Mucosa of gallbladder (tissue), 1 donor: Measurements from ENCODE around the gene GNA14. TPM values are rescaled to one million over a fixed set of nuclear protein-coding genes. Genes with fewer than 3 reads are reported as not detected.
"Not testable (repeated sequence)": the region's sequence is repeated elsewhere in the genome, so short reads cannot be mapped to it uniquely, and the experiment has no call there.

ENCODE experiments used
- DNase-seq: peaks from one replicate; pipeline ENCODE4 v3.0.0-alpha.2; 2020; ENCODE audit warnings: low spot score
- total RNA-seq: library from RNA; stranded (reverse); gene quantifications from one replicate; pipeline ENCODE4 v1.2.1, GENCODE V29; 2021
- donor health status: DM: no; HTN: no; CAD: no.

The GNA14 gene
- total RNA-seq, 1 donor from 2014 or later, result 11.3 TPM

DNA sequence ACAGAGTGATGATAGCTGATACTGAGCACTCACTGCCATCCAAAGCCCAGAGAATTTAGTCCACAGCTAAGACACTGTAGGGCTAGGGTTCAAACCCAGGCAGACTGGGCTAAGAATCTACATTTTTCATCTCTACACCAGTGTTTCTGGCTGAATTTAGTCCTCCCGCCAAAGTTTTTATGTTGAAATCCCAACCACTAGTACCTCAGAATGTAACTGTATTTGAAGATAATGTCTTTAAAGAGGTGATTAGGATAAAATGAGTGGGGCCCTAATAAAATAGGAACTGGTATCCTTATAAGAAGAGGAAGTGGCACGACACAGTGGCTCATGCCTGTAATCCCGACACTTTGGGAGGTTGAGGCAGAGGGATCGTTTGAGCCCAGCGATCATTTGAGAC is 4.3 kb downstream of the GNA14 start:
- DNase-seq, result no peak

DNA sequence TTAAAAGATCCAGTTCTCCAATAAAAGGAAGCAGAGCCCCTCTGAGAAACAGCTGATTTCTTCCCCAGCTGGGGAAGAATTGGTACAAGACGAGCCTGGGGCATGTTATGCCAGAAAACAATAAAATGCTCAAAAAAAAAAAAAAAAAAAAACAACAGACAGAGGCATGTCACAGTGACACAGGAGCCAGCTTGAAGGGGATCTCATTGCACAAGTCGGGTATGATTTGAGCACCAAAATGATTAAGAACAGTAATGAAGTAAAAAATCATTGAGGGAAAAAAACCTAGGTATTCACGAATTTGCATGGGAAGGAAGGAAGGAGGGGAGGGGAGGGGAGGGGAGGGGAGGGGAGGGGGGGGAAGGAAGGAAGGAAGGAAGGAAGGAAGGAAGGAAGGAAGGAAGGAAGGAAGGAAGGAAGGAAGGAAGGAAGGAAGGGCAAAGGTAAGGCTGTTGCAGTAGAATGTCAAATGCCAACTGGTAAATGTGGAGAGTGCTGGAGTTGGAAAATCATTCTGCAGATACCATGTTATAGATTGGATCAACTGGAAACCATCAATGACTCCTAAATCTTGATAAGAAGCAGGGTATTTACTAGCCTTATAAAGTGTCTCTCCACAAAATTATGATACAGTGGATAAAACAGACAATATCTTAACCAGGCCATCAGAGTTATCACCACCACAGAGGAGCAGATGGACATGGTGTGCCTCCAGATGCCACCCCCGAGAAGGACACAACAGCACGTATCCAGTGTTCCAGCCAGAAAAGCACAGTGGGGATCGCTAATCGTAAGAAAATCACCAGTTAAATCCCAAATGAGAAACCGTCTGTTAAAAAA is 7.2 kb downstream of the GNA14 start:
- no peak for DNase-seq

DNA sequence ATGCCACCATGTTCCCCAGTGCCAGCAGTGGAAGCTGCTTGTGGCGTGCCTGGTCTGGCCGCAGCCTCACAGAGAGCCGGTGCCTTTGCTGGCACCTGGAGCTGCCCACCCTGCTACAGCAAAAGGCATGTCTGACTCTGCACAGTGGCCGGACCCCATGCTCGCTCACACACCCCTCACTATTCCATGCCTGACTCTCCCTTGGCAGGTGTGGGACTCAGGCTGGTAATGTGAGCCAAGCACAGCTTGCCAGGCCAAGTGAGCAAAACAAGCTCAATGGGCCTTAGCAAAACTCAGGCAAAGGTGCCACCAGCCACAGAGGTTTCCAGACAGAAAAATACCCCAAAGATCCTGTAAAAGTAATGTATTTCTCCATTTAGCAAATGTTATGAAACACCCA is 15.5 kb downstream of the GNA14 start:
- DNase-seq, result no peak

DNA sequence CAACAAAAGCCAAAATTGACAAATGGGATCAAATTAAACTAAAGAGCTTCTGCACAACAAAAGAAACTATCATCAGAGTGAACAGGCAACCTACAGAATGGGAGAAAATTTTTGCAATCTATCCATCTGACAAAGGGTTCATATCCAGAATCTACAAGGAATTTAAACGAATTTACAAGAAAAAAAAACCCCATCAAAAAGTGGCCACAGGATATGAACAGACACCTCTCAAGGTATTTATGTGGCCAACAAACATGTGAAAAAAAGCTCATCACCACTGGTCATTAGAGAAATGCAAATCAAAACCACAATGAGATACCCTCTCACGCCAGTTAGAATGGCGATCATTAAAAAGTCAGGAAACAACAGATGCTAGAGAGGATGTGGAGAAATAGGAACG is 19.3 kb downstream of the GNA14 start:
- DNase-seq, result not testable (repeated sequence)

DNA sequence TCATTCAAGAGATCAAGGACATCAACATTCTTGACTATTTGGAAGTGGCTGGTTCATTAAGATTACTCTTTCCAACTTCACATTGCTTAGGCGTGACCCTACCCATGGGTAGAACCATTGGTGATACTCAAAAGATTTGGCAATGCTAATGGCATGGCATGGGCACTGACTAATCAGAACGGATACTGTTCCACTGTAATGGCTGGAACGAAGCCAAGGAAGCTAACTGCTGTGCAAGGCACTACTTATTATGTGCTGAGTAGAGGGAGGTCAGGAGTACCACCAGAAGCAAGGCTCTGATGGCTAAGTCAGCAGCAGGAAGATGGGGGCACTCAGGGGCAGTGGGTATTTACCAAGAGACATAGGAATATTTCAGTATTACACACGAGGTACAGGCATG is 31.9 kb downstream of the GNA14 start:
- DNase-seq, result no peak

DNA sequence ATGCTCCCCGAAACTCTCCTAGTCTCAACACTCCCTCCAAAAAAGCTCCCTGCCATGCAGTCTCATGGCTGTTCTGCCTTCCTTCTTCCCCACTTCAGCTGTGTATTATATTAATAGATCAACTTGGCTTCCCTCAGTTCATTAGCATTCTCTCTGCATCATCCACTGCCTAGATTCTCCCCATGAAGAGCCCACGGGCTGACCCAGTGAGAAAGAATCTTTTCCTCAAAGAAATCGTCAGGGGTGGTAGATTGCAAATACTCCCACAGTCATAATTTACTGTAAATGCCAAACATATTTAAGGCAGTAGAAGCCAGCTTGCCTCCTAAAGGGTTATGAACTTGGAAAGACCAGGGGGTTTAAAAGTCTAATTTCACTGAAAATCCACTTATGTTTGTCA is 33.5 kb downstream of the GNA14 start:
- no peak for DNase-seq

DNA sequence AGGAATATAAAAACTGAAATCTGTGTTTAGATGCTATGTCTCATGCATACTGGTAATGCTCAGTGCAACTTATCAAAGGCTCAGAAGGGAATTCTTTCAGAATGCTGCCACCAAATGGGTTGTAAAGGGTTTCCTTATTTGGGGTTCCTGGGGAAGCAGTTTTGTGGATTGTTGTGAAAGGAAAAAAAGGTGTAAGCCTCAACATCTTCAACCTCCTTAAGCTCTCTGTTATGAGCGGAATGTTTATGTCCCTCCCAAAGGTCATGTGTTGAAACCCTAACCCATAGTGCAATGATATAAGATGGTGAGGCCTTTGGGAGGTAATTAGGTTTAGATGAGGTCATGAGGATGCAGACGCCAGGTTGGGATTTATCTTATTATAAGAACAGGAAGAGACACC is 41.6 kb downstream of the GNA14 start:
- no peak for DNase-seq

DNA sequence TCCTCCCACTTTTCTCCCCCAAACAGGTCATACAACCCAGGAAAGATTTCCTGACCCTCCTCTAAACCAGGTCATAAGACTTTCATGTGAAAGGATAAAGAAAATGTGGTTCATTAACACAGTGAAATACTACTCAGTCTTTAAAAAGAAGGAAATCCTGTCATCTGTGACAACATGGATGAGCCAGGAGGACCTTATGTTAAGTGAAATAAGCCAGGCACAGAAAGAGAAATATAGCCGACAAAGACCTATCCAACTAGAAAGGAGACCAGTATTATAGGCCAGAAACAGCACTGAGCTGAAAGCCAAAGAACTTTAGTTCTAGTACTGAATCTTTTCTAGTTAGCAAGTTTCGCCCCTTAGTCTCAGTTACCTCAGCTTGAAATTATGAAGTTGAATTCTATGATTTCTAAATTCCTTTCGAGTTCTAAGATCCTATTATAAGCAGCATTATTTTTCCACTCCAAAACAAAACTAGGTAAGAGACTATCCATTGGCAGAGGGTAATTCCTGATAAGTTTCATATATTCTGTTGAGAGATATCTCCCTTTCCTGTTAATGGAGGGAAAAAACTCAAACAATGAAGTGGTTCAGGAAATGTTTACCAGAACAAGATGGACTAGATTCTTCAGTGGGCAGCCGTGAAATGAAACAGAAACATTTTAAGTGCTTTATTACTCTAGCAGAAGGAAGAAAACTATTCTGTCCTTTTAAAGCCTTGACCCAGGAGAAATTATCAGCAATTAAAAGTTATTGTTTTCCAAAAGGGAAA is 42.5 kb downstream of the GNA14 start:
- DNase-seq, result no peak

DNA sequence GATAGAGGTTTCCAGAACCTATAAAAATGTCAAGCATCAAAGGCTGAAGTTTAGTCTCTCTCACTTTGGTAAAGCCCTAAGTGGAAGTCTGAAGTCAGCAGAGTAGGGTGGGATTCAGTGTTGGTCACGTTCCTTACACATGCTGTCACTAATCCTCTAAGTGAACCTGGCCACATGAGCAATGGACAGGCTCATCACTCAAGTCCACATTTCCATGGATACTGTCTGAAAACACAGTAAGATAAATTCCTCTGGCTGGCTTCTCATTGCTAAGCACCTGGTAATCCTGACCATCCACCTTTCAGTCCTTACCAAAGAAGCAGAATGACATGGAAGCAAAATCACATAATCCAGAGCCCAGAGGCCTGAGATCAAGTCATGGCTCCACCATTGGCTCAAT is 43.8 kb downstream of the GNA14 start:
- DNase-seq, result no peak

DNA sequence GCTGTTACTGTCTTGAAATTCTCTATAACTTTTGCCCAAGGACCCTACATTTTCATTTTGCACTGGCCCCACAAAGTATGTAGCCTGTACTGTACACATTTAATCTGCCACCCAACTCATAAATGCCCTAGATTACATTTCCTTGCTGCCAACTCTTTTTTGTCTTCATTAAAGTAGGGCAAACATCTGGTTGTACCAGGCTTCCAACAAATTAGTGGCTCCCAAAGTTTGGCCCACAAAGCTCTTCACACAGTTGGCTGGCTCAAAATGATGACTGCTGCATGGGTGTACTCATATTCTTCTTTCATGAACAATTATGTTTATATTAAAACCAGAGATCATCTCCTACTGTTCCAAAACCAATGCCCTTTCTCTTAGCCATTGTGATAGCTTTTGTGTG is 45.3 kb downstream of the GNA14 start:
- no peak for DNase-seq

DNA sequence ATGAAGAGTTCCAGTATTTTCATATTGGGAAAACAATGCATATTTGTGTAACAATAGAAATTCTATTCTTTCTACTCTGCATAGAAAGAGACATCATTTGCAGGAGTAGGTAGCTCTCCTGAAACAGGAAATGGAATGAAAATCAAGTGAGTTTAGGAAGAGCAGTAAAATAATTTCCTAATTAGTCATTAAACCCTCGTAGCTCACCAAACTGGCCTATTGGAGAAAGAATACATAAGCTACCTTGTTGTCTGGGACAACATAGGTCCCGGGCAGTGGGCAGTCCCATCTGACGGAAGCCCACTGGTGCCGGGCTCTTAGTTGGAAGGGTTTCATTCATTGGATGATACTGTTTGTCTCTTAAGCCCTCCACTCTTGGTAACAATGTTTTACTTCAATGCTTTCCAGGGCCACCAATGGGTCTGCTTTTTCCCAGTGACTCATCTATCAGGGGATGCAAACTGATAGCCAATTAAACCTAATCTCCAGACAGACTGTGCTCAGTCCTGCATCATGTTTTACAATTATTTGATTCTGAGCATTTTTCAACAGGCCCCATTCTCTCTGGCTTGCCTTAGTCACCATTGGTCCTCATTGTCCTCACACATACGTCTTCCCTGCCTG is 46.5 kb downstream of the GNA14 start:
- DNase-seq, result no peak

DNA sequence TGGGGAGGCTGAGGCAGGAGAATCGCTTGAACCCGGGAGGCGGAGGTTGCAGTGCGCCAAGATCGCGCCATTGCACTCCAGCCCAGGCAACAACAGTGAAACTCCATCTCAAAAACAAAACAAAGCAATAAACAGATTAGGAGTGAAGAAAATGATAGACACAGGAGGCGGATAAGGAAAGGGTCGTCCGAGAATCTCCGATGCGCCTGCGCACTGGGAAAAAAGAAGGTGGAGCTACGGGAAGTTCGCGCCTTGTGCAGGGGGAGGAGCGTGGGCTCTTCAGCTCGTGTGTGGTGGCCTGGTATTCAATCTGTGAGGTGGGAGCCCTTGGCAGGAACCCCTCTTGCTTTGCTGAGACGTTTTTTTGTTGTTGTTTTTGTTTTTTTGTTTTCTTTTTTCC is 47.3 kb downstream of the GNA14 start:
- DNase-seq, result no peak

DNA sequence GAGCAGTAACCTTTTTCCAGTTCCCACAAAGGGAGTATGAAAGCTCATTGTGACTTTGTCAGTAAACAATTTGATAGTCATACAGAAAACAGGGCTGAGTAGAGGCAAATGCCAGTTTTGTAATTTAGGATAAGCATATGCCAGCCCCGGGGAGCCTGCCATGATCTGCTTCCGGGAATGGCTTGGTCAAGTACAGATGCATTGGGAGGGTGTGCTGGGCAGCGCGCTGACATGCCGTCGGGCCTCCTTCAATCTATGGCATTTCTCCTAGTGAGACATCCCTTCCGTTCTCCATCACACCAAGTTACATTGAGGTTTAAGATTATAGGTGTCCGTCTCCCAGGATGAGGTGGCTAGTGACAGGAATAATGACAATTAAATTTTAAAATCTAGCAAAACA is 48.6 kb downstream of the GNA14 start:
- DNase-seq, result no peak

DNA sequence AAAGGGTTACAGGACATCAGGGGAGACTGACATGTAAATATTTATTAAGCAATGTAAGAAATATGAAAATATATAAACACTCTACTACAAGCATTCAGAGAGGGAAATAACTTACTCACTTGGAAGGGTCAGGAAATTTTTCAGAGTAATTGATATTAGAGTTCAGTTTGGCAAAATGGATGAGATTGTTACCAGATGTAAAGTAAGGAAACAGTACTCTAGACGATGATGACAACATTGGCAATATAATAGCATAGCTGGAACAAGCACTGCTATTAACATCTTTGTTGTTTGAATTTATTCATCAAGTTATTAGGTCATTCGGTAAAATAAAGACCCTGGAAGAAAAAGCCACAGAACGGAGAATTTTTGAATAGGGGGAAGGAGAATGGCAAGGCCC is 49.1 kb downstream of the GNA14 start:
- no peak for DNase-seq

DNA sequence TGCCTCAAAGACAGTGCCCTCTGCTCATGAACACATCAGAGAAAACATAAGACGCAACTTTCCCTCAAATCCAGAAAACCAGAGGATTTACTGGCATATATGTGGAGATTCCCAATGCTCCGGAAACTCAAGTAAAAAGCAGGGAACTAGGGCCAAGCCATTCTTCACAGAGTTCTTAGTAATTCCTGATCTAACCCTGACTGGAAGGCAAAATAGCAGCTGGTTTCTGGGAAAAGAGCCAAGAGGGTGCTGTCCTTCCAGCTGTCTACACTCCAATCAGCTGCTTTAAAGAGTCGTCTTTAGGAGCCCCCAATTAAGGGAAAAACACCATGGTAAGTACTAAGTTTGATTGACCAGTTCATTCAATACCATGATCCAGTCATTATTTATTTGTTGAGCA is 49.6 kb downstream of the GNA14 start:
- DNase-seq, result peak; percentile 21

DNA sequence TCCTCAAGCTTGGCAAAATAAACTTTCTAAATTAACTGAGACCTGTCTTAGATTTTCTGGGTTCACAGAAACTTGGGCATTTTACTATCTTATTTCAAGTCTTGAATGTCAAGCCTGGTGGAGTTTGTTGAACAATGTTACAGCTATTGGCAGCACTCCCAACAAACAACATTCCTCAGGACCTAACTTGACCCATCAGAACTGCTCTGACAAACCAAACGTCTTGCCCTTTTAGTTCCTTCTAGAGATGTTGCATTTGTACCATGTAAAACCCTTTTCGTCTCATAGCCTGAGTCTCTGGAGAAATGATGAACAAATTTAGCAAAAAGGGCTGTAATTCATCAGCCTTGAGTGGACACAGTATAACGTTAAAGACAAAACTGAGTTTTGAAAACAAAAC is 51.1 kb downstream of the GNA14 start:
- no peak for DNase-seq

DNA sequence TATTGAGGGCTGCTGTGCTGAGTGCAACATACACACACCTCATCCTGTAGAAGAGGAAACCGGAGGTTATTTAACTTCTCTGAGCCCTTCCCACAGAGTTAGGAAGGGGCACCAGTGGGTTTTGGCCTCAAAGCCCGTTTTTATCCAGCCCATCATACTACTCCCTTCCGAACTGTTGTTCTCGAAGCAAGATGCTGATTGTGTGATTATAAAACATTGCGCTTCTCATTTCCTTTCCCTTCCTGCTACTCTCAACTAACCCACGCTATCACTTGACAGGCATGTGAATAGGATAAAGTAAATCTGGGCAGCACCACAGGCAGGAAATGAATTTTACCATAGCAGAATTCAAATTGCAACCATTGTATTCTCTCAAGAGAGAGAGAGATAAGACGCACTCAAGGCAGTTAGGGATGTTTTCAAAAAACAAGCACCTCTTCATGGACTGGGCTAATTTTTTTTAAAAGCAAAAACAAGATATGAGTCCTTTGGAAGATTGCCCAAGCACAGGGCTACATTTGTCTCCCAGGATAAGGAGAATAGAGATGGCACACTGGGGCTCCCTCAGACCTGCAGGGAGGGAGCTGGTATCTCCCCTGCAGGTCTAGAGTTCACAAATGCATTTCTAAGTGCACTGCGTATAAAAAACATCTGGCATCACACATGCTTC is 52.6 kb downstream of the GNA14 start:
- DNase-seq, result no peak

DNA sequence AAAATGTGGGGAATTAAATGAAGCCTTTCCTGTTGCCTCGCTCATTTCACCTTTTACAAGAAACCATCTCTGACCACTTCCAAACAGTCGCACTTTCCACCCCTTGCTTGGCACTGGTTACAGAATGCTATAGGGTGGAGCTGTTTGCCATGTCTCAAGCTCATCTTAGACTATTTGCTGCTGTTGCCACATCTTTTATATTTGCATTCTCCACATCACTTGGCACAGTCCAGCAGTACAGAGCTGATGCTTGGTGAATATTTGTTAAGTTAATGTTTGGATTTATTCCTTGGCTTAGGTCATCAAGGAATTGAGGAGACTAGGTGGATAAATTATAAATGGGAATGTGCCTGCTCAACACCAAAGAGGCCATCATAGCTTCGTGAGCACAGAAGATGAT is 53.2 kb downstream of the GNA14 start:
- DNase-seq, result no peak

DNA sequence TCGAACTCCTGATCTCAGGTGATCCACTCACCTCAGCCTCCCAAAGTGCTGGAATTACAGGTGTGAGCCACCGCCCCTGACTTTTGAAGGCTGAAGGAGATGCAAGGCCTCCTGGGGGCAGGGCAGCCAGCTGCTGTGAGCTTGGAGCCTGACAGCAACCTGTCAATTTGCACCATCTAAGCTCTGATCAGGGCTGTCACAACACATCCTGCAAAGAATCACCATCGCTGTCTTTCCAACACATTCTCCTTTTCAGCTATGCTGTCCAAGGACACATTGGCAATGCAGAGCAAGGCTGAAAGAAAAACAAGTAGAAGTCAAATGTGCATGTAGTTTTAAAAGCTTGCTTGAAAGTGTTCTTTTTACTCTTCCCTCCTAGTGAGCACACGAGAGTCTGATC is 54.6 kb downstream of the GNA14 start:
- DNase-seq, result no peak

DNA sequence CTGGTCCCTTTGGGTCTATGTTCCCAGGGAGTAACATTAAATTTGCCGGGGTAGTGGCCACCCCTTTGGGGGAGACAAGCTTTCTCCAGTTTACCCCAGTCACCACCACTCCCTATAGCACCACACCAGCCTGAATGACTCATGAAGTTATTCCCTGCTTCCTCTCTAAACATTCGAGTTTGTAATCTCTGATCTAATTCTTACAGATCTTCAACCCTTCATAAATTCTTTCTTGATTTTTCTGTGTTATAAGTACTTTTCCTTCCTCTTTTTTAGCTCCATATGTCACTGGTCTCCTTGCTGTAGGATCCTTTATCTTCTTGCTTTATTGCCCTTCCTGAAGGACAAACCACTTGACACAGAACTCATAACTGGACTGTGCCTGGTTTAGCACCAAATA is 55.6 kb downstream of the GNA14 start:
- DNase-seq, result no peak

DNA sequence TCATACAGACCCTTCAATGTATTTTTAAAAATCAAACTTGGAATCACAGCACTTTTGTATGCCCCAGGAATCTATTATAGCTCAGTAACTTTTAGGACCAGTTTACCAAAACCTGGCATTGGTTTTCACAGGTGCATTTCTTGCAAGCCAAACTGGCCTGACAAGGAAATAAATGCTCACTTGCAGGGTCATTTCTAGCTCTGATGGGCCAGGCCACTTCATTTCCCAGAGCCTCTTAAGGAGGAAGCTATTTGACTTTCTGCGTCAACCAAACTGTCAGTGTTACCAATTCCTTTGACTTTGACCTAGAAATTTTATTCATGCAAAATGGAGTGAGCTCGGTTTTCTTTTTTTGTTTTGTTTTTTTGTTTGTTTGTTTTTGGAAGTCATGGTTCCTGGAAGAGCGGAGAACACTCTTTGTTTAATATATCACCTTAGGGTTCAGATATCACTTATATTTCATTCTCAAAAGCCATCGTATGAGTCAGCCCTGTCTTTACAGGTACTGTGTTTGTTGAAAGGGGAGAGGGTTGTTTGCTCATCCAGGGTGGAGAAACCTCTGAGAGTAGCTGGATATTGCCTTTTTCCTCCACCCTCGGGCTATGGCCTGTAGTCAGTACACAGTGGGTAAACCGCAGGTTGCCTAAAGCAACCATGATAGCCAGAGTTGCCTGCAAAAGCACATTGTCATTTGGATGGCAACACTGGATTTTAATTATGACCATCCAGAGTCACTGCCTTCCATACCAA is 58.9 kb downstream of the GNA14 start:
- DNase-seq, result no peak
